Measurements from ENCODE around the gene ASB10.

Gene ASB10

GRCh38 chr7:151186640-151187408 lies at the start of gene ASB10:
Gene ASB10, minus strand, starts transcription at chr7:151187250. Its CDS starts 120 bp downstream, at chr7:151187130.
- DNase-seq = no peak

- no peak for DNase-seq
These were observed 49.4 kb upstream of the ASB10 start for GRCh38 chr7:151236406-151236805.

- no peak for DNase-seq
These were observed 48.2 kb upstream of the ASB10 start for GRCh38 chr7:151235091-151235787.

GRCh38 chr7:151233804-151234203 lies 46.8 kb upstream of the ASB10 start:
- no peak for DNase-seq

- peak; percentile 74 to 82 for DNase-seq
These were observed 46.1 kb upstream of the ASB10 start for GRCh38 chr7:151232917-151233701.

- DNase-seq = peak; percentile 91 to 94
These were observed 45.3 kb upstream of the ASB10 start, which contains the start of gene CHPF2 for GRCh38 chr7:151232091-151232916. Gene CHPF2, plus strand, starts transcription at chr7:151232483. Its CDS starts 1,529 bp downstream, at chr7:151234012.

- no peak for DNase-seq
These were observed 44.0 kb upstream of the ASB10 start for GRCh38 chr7:151231080-151231479.

GRCh38 chr7:151229249-151229648 lies 42.2 kb upstream of the ASB10 start:
- DNase-seq = no peak

- no peak for DNase-seq
These were observed 41.2 kb upstream of the ASB10 start for GRCh38 chr7:151228024-151228866.

GRCh38 chr7:151226875-151227782 lies 40.1 kb upstream of the ASB10 start, which contains the start of gene ABCF2:
Gene ABCF2, minus strand, starts transcription at chr7:151227205. Its CDS starts 747 bp downstream, at chr7:151226458.
- DNase-seq = peak; percentile 99

GRCh38 chr7:151226560-151226874 lies 39.5 kb upstream of the ASB10 start:
- DNase-seq = no peak

GRCh38 chr7:151225948-151226510 lies 39.0 kb upstream of the ASB10 start:
- DNase-seq = no peak

- no peak for DNase-seq
These were observed 36.7 kb upstream of the ASB10 start for GRCh38 chr7:151223728-151224127.

- no peak for DNase-seq
These were observed 31.1 kb upstream of the ASB10 start for GRCh38 chr7:151218170-151218569.

GRCh38 chr7:151215396-151215795 lies 28.3 kb upstream of the ASB10 start:
- no peak for DNase-seq

GRCh38 chr7:151213826-151214225 lies 26.8 kb upstream of the ASB10 start:
- DNase-seq = no peak

- no peak for DNase-seq
These were observed 25.6 kb upstream of the ASB10 start for GRCh38 chr7:151212626-151213025.

GRCh38 chr7:151211155-151211772 lies 24.2 kb upstream of the ASB10 start:
- DNase-seq = no peak

- no peak for DNase-seq
These were observed 23.2 kb upstream of the ASB10 start, which contains the start of gene H2BK1 for GRCh38 chr7:151210087-151210854. Gene H2BK1, minus strand, starts transcription at chr7:151210488. Its CDS starts 170 bp downstream, at chr7:151210318.

All from activated CD4-positive, alpha-beta T cell treated with anti-CD3 and anti-CD28 coated beads, Interleukin-2, amount 50 U/mL, for 48 hours (primary cell).